H9 (cell line): ENCODE data around the gene FANCG. TPM values are rescaled to one million over a fixed set of nuclear protein-coding genes. Genes with fewer than 3 reads are reported as not detected.

ENCODE experiments used
- DNase-seq: peaks from one replicate; pipeline ENCODE4 v3.0.0-alpha.2; 2017
- H2AFZ ChIP-seq: one replicate; pipeline ENCODE4 v1.6.1; 2013; ENCODE audit warnings: mild to moderate bottlenecking, low read length, control low read depth, moderate library complexity
- H2AK5ac ChIP-seq: 2 replicates; pipeline ENCODE4 v1.6.1; 2013; ENCODE audit warnings: low read length, control low read depth, mixed read lengths; ENCODE audit not compliant: insufficient read length
- H2BK120ac ChIP-seq: one replicate; pipeline ENCODE4 v1.6.1; 2013; ENCODE audit warnings: low read depth, mild to moderate bottlenecking, low read length, control low read depth, inconsistent platforms; ENCODE audit not compliant: poor library complexity, severe bottlenecking
- H2BK12ac ChIP-seq: 2 replicates; pipeline ENCODE4 v1.6.1; 2013; ENCODE audit warnings: low read length, control low read depth, mixed read lengths, low read depth; ENCODE audit not compliant: insufficient read length
- H2BK15ac ChIP-seq: 2 replicates; pipeline ENCODE4 v1.6.1; 2013; ENCODE audit warnings: low read depth, low read length, control low read depth
- H2BK20ac ChIP-seq: one replicate; pipeline ENCODE4 v1.6.1; 2013; ENCODE audit warnings: low read depth, mild to moderate bottlenecking, low read length, control low read depth, inconsistent platforms; ENCODE audit not compliant: poor library complexity, severe bottlenecking
- H2BK5ac ChIP-seq: 2 replicates; pipeline ENCODE4 v1.6.1; 2013; ENCODE audit warnings: low read length, control low read depth, mixed read lengths; ENCODE audit not compliant: insufficient read length
- H3K14ac ChIP-seq: 2 replicates; pipeline ENCODE4 v1.6.1; 2013; ENCODE audit warnings: low read length, control low read depth; ENCODE audit not compliant: insufficient read depth
- H3K18ac ChIP-seq: 2 replicates; pipeline ENCODE4 v1.6.1; 2013; ENCODE audit warnings: low read depth, mild to moderate bottlenecking, mixed read lengths, low read length, control low read depth; ENCODE audit not compliant: insufficient read length
- H3K23ac ChIP-seq: 2 replicates; pipeline ENCODE4 v1.6.1; 2013; ENCODE audit warnings: low read length, control low read depth, mixed read lengths, low read depth; ENCODE audit not compliant: insufficient read length
- H3K23me2 ChIP-seq: 2 replicates; pipeline ENCODE4 v1.6.1; 2013; ENCODE audit warnings: low read depth, mild to moderate bottlenecking, mixed read lengths, low read length, control low read depth; ENCODE audit not compliant: insufficient read length, poor library complexity, severe bottlenecking
- H3K27ac ChIP-seq: 2 replicates; pipeline ENCODE4 v1.5.1; 2013; ENCODE audit warnings: low read length, control low read depth, mixed read lengths, low read depth; ENCODE audit not compliant: insufficient read length
- H3K27me3 ChIP-seq: 2 replicates; pipeline ENCODE4 v1.6.1; 2013; ENCODE audit warnings: low read length, control low read depth, inconsistent platforms; ENCODE audit not compliant: insufficient read depth
- H3K4ac ChIP-seq: 2 replicates; pipeline ENCODE4 v1.6.1; 2013; ENCODE audit warnings: low read depth, mild to moderate bottlenecking, control low read depth, inconsistent platforms, low read length, moderate library complexity
- H3K4me1 ChIP-seq: 2 replicates; pipeline ENCODE4 v1.6.1; 2013; ENCODE audit warnings: low read length, control low read depth, inconsistent platforms; ENCODE audit not compliant: insufficient read depth
- H3K4me2 ChIP-seq: 2 replicates; pipeline ENCODE4 v1.6.1; 2013; ENCODE audit warnings: low read length, control low read depth, mixed read lengths; ENCODE audit not compliant: insufficient read length, insufficient read depth
- H3K56ac ChIP-seq: 2 replicates; pipeline ENCODE4 v1.6.1; 2013; ENCODE audit warnings: low read depth, mild to moderate bottlenecking, mixed read lengths, low read length, control low read depth; ENCODE audit not compliant: insufficient read length
- H3K79me1 ChIP-seq: 2 replicates; pipeline ENCODE4 v1.6.1; 2013; ENCODE audit warnings: low read depth, mild to moderate bottlenecking, moderate library complexity, low read length, control low read depth, inconsistent platforms; ENCODE audit not compliant: insufficient read depth, poor library complexity, severe bottlenecking
- H3K79me2 ChIP-seq: 2 replicates; pipeline ENCODE4 v1.6.1; 2013; ENCODE audit warnings: low read length, control low read depth, inconsistent platforms; ENCODE audit not compliant: insufficient read depth
- H3K9ac ChIP-seq: 2 replicates; pipeline ENCODE4 v1.6.1; 2013; ENCODE audit warnings: low read length, control low read depth, mixed read lengths; ENCODE audit not compliant: insufficient read length; ENCODE audit errors: extremely low read depth
- H3K9me3 ChIP-seq: one replicate; pipeline ENCODE4 v1.6.1; 2013; ENCODE audit warnings: low read depth, low read length, inconsistent platforms; ENCODE audit not compliant: control insufficient read depth
- H3T11ph ChIP-seq: one replicate; pipeline ENCODE4 v1.6.1; 2013; ENCODE audit warnings: mild to moderate bottlenecking, low read length, control low read depth, inconsistent platforms
- H4K20me1 ChIP-seq: one replicate; pipeline ENCODE4 v1.6.1; 2013; ENCODE audit not compliant: control insufficient read depth, insufficient read length, insufficient read depth
- H4K5ac ChIP-seq: 2 replicates; pipeline ENCODE4 v1.6.1; 2013; ENCODE audit warnings: low read depth, mild to moderate bottlenecking, mixed read lengths, low read length, control low read depth; ENCODE audit not compliant: insufficient read length
- H4K8ac ChIP-seq: replicated peaks from 2 replicates; pipeline ENCODE4 v1.6.1; 2013; ENCODE audit warnings: low read length, control low read depth, mixed read lengths, low read depth; ENCODE audit not compliant: insufficient read length
- H4K91ac ChIP-seq: 2 replicates; pipeline ENCODE4 v1.6.1; 2013; ENCODE audit warnings: low read depth, mild to moderate bottlenecking, moderate library complexity, mixed read lengths, low read length, control low read depth; ENCODE audit not compliant: insufficient read length
- H3K27ac Mint-ChIP-seq, 3 experiments: 2 replicates in 2 of 3; 3 replicates in 1 of 3; pipeline ENCODE4 v1.8.0; 2020 to 2021; ENCODE audit warnings: mixed read lengths in 3 of 3, mild to moderate bottlenecking in 1 of 3, moderate library complexity in 1 of 3
- H3K27me3 Mint-ChIP-seq: 2 replicates; pipeline ENCODE4 v1.8.0; 2021; ENCODE audit warnings: low read depth, mild to moderate bottlenecking, moderate library complexity, mixed read lengths
- H3K36me3 Mint-ChIP-seq, 3 experiments: 2 replicates in 2 of 3; 3 replicates in 1 of 3; pipeline ENCODE4 v1.8.0; 2020 to 2021; ENCODE audit warnings: low read depth in 3 of 3, mixed read lengths in 3 of 3; ENCODE audit not compliant: insufficient read depth in 1 of 3
- H3K4me1 Mint-ChIP-seq, 2 experiments: 2 replicates each; pipeline ENCODE4 v1.8.0; 2020; ENCODE audit warnings: mixed read lengths in 2 of 2
- H3K4me3 Mint-ChIP-seq, 2 experiments: 2 replicates in 1 of 2; 3 replicates in 1 of 2; pipeline ENCODE4 v1.8.0; 2020 to 2021; ENCODE audit warnings: mild to moderate bottlenecking in 2 of 2, mixed read lengths in 2 of 2, moderate library complexity in 1 of 2
- H3K9me3 Mint-ChIP-seq, 2 experiments: 2 replicates in 1 of 2; 3 replicates in 1 of 2; pipeline ENCODE4 v1.8.0; 2020; ENCODE audit warnings: mild to moderate bottlenecking in 2 of 2, mixed read lengths in 2 of 2, moderate library complexity in 1 of 2
- WGBS: extraction: QIAGEN DNeasy Blood & Tissue Kit; methylation state at CpG from one replicate; pipeline ENCODE4 v1.1.7; 2013; ENCODE audit warnings: missing lambda C conversion rate, low lambda C conversion rate, mixed read lengths; ENCODE audit not compliant: insufficient read length; ENCODE audit errors: extremely low coverage; 5-methylcytosine and 5-hydroxymethylcytosine counted together
- total RNA-seq: library from RNA; stranded (reverse); gene quantifications from 2 replicates; pipeline ENCODE4 v1.2.1, GENCODE V29; 2021
- TF ChIP-seq, protein P1 (sequence below): fragments of 200-600 bp; sonication (generic); conservative IDR thresholded peaks from 3 replicates; pipeline ENCODE4 v1.8.0; 2021; ENCODE audit warnings: antibody characterized with exemption, mild to moderate bottlenecking

Gene FANCG
- total RNA-seq, 1 experiment from 2014 or later: 86.9 TPM

DNA sequence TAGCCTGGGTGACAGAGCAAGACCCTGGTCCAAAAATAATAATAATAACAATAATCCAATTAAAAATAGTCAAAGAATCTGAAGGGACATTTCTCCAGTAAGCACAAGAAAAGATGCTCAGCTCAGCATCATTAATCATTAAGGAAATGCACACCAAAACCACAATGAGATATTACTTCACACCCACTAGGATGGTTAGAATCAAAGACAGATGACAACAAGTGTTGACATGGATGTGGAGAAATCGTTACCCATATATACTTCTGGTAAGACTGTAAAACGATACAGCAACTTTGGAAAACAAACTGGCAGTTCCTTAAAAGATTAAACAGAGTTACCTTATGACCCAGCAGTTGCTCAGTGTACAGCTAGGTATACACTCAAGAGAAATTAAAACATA lies 5.3 kb upstream of the FANCG start:
- Mint-ChIP-seq H3K4me3 (no peak overlapping the region), H3K9me3 (no peaks in the 10 kb centered on the region), H3K36me3 (peaks cover 5 to 26% (median 21%) of the 10 kb centered on the region in 3 experiments; a peak in 6 of 7 replicates), H3K4me1 (peaks cover 0 to 3% of the 10 kb centered on the region in 2 experiments; a peak in 2 of 4 replicates), H3K27me3 (no peaks in the 10 kb centered on the region), H3K27ac (no peak overlapping the region)
- Histone ChIP-seq H3K79me2 (no peaks in the 10 kb centered on the region), H3K27me3 (no peaks in the 10 kb centered on the region), H3K4ac (no peak overlapping the region), H2AFZ (no peak overlapping the region), H3K23ac (no peak overlapping the region), H4K8ac (no peak overlapping the region), H3K27ac (no peak overlapping the region), H3K4me2 (no peak overlapping the region), H2BK120ac (no peak overlapping the region), H4K5ac (no peak overlapping the region), H2BK5ac (no peak overlapping the region), H3K14ac (no peak overlapping the region), H4K91ac (no peak overlapping the region), H3T11ph (no peak overlapping the region), H2AK5ac (no peak overlapping the region), H3K79me1 (no peaks in the 10 kb centered on the region), H4K20me1 (no peaks in the 10 kb centered on the region), H3K56ac (no peak overlapping the region), H3K9me3 (no peaks in the 10 kb centered on the region), H2BK15ac (no peak overlapping the region), H2BK12ac (no peak overlapping the region), H3K9ac (no peak overlapping the region), H2BK20ac (no peak overlapping the region), H3K23me2 (no peaks in the 10 kb centered on the region), H3K18ac (no peak overlapping the region), H3K4me1 (no peaks in the 10 kb centered on the region)
- TF ChIP-seq, protein P1, sequence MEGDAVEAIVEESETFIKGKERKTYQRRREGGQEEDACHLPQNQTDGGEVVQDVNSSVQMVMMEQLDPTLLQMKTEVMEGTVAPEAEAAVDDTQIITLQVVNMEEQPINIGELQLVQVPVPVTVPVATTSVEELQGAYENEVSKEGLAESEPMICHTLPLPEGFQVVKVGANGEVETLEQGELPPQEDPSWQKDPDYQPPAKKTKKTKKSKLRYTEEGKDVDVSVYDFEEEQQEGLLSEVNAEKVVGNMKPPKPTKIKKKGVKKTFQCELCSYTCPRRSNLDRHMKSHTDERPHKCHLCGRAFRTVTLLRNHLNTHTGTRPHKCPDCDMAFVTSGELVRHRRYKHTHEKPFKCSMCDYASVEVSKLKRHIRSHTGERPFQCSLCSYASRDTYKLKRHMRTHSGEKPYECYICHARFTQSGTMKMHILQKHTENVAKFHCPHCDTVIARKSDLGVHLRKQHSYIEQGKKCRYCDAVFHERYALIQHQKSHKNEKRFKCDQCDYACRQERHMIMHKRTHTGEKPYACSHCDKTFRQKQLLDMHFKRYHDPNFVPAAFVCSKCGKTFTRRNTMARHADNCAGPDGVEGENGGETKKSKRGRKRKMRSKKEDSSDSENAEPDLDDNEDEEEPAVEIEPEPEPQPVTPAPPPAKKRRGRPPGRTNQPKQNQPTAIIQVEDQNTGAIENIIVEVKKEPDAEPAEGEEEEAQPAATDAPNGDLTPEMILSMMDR: no peak
- no peak for DNase-seq
- no CpG with 5 or more reads among the region's 2 CpGs for WGBS
